Measurements from ENCODE around the gene KLHL5. TPM values are rescaled to one million over a fixed set of nuclear protein-coding genes. Genes with fewer than 3 reads are reported as not detected.

Gene KLHL5
- total RNA-seq, 3 donors from 2014 or later (not counting 1 experiment from before 2014, with no cell fraction given) = 12.6 to 14.2 (median 13.7) TPM

DNA sequence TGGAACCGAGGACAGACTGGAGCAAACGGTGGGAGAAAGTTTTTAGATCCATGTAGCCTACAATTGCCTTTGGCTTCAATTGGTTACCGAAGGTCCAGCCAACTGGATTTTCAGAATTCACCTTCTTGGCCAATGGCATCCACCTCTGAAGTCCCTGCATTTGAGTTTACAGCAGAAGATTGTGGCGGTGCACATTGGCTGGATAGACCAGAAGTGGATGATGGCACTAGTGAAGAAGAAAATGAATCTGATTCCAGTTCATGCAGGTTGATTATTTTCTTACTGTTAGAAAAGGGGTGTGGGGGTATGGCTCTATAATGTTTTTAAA is 702 bp downstream of the KLHL5 start:
- Mint-ChIP-seq H3K9me3 (no peaks in the 10 kb centered on the region), H3K4me3 (no peak overlapping the region), H3K36me3 (no peaks in the 10 kb centered on the region), H3K27ac (no peak overlapping the region), H3K27me3 (ENCODE audit: low read depth in 2 of 2) (no peaks in the 10 kb centered on the region), H3K4me1 (peaks cover 11 to 14% of the 10 kb centered on the region in 2 donors)
- H3K36me3 ChIP-seq (ENCODE audit: control insufficient read depth, insufficient read depth, low read length) = no peaks in the 10 kb centered on the region
- DNase-seq (no peak), ATAC-seq (no peak)
- intact Hi-C loops (cut with micrococcal nuclease) = no loop called here
- H3K9me3 ChIP-seq (ENCODE audit: control insufficient read depth, insufficient read depth, low read length) = no peaks in the 10 kb centered on the region
- no peaks in the 10 kb centered on the region for H3K4me1 ChIP-seq (ENCODE audit: control insufficient read depth, insufficient read depth, low read length)
- no peak overlapping the region for H3K27ac ChIP-seq (ENCODE audit: low read length)
- TF ChIP-seq, protein P1, sequence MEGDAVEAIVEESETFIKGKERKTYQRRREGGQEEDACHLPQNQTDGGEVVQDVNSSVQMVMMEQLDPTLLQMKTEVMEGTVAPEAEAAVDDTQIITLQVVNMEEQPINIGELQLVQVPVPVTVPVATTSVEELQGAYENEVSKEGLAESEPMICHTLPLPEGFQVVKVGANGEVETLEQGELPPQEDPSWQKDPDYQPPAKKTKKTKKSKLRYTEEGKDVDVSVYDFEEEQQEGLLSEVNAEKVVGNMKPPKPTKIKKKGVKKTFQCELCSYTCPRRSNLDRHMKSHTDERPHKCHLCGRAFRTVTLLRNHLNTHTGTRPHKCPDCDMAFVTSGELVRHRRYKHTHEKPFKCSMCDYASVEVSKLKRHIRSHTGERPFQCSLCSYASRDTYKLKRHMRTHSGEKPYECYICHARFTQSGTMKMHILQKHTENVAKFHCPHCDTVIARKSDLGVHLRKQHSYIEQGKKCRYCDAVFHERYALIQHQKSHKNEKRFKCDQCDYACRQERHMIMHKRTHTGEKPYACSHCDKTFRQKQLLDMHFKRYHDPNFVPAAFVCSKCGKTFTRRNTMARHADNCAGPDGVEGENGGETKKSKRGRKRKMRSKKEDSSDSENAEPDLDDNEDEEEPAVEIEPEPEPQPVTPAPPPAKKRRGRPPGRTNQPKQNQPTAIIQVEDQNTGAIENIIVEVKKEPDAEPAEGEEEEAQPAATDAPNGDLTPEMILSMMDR (IDR thresholded peaks at IDR 0.05) = no peak
- H3K27me3 ChIP-seq (ENCODE audit: control insufficient read depth, insufficient read depth, low read length) = no peaks in the 10 kb centered on the region
- no peak overlapping the region for H3K4me3 ChIP-seq (ENCODE audit: low read length)
- 98% methylated on average over 4 of the region's 4 CpGs for WGBS (ENCODE audit: insufficient coverage)

DNA sequence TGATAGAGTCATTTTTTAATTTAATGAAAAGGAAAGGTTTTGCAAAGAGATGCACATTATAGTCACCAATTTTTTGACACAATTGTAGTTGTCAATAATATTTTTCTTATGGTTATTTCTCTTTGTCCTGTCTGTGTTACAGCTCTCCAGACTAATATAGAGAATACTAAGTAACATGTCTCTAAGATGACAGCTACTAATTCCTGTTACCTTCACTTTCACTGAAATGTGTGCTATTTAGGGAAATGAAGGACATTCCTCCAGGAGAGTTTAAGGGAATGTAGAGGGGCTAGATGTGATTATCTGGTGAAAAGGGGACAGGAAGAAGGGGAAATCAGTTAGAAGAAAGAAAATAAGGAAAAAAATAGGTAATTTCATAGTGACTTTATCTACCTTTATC is 1.4 kb downstream of the KLHL5 start:
- Mint-ChIP-seq H3K4me3 (no peak overlapping the region), H3K27me3 (ENCODE audit: low read depth in 2 of 2) (no peaks in the 10 kb centered on the region), H3K9me3 (no peaks in the 10 kb centered on the region), H3K27ac (no peak overlapping the region), H3K36me3 (no peaks in the 10 kb centered on the region), H3K4me1 (peaks cover 11 to 20% of the 10 kb centered on the region in 2 donors)
- no peaks in the 10 kb centered on the region for H3K36me3 ChIP-seq (ENCODE audit: control insufficient read depth, insufficient read depth, low read length)
- H3K4me3 ChIP-seq (ENCODE audit: low read length) = no peak overlapping the region
- H3K27me3 ChIP-seq (ENCODE audit: control insufficient read depth, insufficient read depth, low read length) = no peaks in the 10 kb centered on the region
- no peak overlapping the region for H3K27ac ChIP-seq (ENCODE audit: low read length)
- intact Hi-C loops (cut with micrococcal nuclease) = no loop called here
- no peak for ATAC-seq
- H3K9me3 ChIP-seq (ENCODE audit: control insufficient read depth, insufficient read depth, low read length) = no peaks in the 10 kb centered on the region
- TF ChIP-seq, protein P1 (IDR thresholded peaks at IDR 0.05) = no peak
- DNase-seq = no peak
- H3K4me1 ChIP-seq (ENCODE audit: control insufficient read depth, insufficient read depth, low read length) = no peaks in the 10 kb centered on the region

DNA sequence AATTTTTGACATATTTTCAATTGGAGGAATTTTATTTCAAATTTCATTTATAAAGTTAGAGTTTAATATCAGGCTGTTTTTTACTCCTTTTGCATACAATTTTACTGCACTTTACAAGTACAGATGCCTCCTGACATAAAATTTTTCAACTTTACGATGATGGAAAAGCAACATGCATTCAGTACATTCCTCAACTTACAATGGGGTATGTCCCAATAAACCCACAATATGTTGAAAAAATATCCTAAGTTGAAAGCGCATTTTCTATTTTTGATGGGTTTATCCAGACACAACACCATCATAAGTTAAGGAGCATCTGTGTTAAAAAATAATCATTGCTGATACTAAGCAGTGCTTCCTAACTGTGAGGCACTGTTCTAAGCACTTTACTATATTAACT is 4.3 kb downstream of the KLHL5 start:
- H3K27ac Mint-ChIP-seq = no peak overlapping the region
- no peaks in the 10 kb centered on the region for H3K9me3 Mint-ChIP-seq
- no peaks in the 10 kb centered on the region for H3K4me1 ChIP-seq (ENCODE audit: control insufficient read depth, insufficient read depth, low read length)
- H3K4me1 Mint-ChIP-seq = peaks cover 11 to 20% of the 10 kb centered on the region in 2 donors
- no peak overlapping the region for H3K4me3 Mint-ChIP-seq
- H3K27me3 ChIP-seq (ENCODE audit: control insufficient read depth, insufficient read depth, low read length) = no peaks in the 10 kb centered on the region
- no peak for ATAC-seq
- H3K9me3 ChIP-seq (ENCODE audit: control insufficient read depth, insufficient read depth, low read length) = no peaks in the 10 kb centered on the region
- DNase-seq = no peak
- no peak overlapping the region for H3K4me3 ChIP-seq (ENCODE audit: low read length)
- no peak overlapping the region for H3K27ac ChIP-seq (ENCODE audit: low read length)
- H3K36me3 ChIP-seq (ENCODE audit: control insufficient read depth, insufficient read depth, low read length) = no peaks in the 10 kb centered on the region
- intact Hi-C loops (cut with micrococcal nuclease) = no loop called here
- no peaks in the 10 kb centered on the region for H3K36me3 Mint-ChIP-seq
- WGBS (ENCODE audit: insufficient coverage) = 100% methylated on average over 2 of the region's 2 CpGs
- TF ChIP-seq, protein P1 (IDR thresholded peaks at IDR 0.05) = no peak
- H3K27me3 Mint-ChIP-seq (ENCODE audit: low read depth in 2 of 2) = no peaks in the 10 kb centered on the region

DNA sequence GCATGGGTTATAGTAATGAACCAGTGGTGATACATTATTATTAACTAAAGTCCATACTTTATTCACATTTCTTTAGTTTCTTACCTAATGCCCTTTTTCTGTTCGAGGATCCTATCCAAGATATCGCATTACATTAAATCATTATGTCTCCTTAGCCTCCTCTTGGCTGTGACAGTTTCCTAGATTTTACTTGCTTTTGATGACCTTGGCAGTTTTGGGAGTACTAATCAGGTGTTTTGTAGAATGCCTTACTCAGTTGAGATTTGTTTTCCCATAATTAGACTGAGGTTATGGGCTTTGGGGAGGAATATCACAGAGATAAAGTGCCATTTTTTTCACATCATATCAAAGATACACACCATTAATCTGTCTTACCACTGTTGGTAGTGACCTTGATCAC is 5.0 kb downstream of the KLHL5 start:
- Histone ChIP-seq H3K4me3 (ENCODE audit: low read length) (no peak overlapping the region), H3K27me3 (ENCODE audit: control insufficient read depth, insufficient read depth, low read length) (no peaks in the 10 kb centered on the region), H3K9me3 (ENCODE audit: control insufficient read depth, insufficient read depth, low read length) (no peaks in the 10 kb centered on the region), H3K27ac (ENCODE audit: low read length) (no peak overlapping the region), H3K4me1 (ENCODE audit: control insufficient read depth, insufficient read depth, low read length) (no peaks in the 10 kb centered on the region), H3K36me3 (ENCODE audit: control insufficient read depth, insufficient read depth, low read length) (no peaks in the 10 kb centered on the region)
- Mint-ChIP-seq H3K9me3 (no peaks in the 10 kb centered on the region), H3K27me3 (ENCODE audit: low read depth in 2 of 2) (no peaks in the 10 kb centered on the region), H3K4me3 (no peak overlapping the region), H3K27ac (no peak overlapping the region), H3K4me1 (peaks cover 11 to 17% of the 10 kb centered on the region in 2 donors), H3K36me3 (no peaks in the 10 kb centered on the region)
- 100% methylated on average over 2 of the region's 2 CpGs for WGBS (ENCODE audit: insufficient coverage)
- DNase-seq (no peak), ATAC-seq (no peak)
- TF ChIP-seq, protein P1 (IDR thresholded peaks at IDR 0.05) = no peak
- intact Hi-C loops (cut with micrococcal nuclease) = no loop called here
